ENCODE measurements around the gene C1QTNF1. TPM values are rescaled to one million over a fixed set of nuclear protein-coding genes. Genes with fewer than 3 reads are reported as not detected.

The C1QTNF1 gene
- total RNA-seq, 4 donors from 2014 or later: 58.8 to 135 (median 73.7) TPM

GRCh38 chr17:79006794-79007503, 17.0 kb upstream of the C1QTNF1 start:
- Histone ChIP-seq H3K27me3 (no peaks in the 10 kb centered on the region), H3K4me3 (replicated peaks in 1 of 3) (no peak overlapping the region), H3K36me3 (no peaks in the 10 kb centered on the region), H3K4me1 (peaks cover 30 to 35% of the 10 kb centered on the region in 2 donors), H3K9me3 (no peaks in the 10 kb centered on the region), H3K27ac (no peak overlapping the region)
- 87 to 88% methylated on average over 19 of the region's 19 CpGs for WGBS, 2 donors
- TF ChIP-seq CTCF (IDR thresholded peaks at IDR 0.05) (no peak), POLR2A (IDR thresholded peaks at IDR 0.05) (no peak)
- intact Hi-C loops (cut with DNase I): no loop called here
- DNase-seq: no peak

DNA sequence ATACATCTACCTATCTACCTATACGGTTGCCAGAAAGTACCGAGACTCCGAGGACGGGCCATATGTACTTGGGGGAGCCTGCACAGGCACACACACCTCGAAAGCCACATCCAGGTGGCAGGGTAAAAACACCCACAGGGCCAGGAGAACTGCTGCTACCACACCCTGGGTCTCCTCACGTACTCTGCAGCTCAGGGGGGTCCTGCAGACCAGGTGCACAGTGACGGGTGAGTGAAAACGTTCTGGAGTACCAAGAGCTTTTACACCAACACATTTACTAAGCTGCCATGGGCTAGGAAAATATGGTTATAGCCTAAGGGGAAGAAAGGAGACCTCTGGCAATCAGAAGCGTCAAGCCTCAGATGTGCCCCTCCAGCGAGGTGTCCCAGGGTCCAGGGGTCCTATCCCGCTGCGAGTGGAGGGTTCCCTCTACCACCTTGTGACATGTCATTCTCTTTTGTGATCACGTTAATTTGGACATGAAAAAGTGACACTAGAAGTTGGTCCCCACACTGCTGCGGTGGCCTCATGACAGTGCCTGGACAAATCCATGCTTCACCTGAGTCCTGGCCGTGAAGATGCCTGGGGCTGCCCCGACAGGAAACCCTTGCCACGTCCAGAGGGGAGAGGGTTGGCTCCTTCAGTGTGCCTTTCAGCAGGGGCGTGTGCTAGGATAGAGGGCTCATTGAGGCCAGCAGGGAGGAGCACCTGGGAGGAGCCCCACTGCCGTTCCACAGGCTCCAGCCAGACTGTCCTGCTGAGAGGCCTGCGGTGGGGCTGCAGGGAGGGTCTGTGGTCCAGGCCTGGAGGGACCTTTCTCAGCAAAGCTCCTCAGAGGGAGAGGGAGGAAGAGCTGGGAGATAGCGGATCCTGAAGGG, 16.2 kb upstream of the C1QTNF1 start:
- Histone ChIP-seq H3K36me3 (no peaks in the 10 kb centered on the region), H3K4me3 (replicated peaks in 1 of 3) (no peak overlapping the region), H3K9me3 (no peaks in the 10 kb centered on the region), H3K27me3 (no peaks in the 10 kb centered on the region), H3K4me1 (peaks cover 30 to 35% of the 10 kb centered on the region in 2 donors), H3K27ac (peak overlapping the region in 1 of 3 donors; percentile 86)
- DNase-seq: no peak
- intact Hi-C loops (cut with DNase I): no loop called here
- no peak for TF ChIP-seq POLR2A (IDR thresholded peaks at IDR 0.05)
- TF ChIP-seq CTCF (IDR thresholded peaks at IDR 0.05): no peak
- 87 to 94% methylated on average over 18 to 21 of the region's 21 CpGs for WGBS, 2 donors

DNA sequence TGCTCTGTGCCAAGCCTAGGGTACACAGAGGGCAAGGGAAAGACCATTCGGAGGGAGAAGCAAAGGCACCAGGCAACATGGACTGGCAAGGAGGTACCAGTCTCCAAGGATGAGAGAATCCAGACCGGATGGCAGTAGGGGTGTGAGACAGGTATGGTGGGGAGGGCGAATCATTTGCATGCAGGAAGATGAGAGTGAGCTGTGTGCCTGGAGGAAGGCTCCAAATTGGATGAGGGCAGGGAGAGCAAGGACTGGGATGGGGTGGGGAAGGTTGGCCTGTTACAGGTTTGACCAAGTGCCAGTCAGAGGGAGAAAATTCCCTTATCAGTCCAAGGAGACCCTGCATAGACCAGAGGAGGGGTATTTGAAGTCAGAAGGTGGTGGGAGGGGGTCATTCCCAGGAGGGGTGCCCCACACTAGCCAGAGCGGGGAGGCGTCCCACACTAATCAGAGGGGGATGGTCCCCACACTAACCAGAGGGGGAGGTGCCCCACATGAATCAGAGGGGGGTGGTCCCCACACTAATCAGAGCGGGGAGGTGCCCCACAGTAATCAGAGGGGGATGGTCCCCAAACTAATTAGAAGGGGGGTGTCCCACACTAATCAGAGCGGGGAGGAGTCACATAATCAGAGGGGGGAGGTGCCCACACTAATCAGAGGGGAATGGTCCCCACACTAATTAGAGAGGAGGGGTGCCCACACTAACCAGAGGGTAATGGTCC, 15.1 kb upstream of the C1QTNF1 start:
- Histone ChIP-seq H3K27ac (peak overlapping the region in 2 of 3 donors; percentile 71 to 86), H3K36me3 (no peaks in the 10 kb centered on the region), H3K27me3 (no peaks in the 10 kb centered on the region), H3K9me3 (no peaks in the 10 kb centered on the region), H3K4me3 (replicated peaks in 1 of 3) (peak overlapping the region; percentile 60 to 98 (median 79)), H3K4me1 (peaks cover 30 to 35% of the 10 kb centered on the region in 2 donors)
- DNase-seq: no peak
- intact Hi-C loops (cut with DNase I): no loop called here
- no peak for TF ChIP-seq CTCF (IDR thresholded peaks at IDR 0.05)
- TF ChIP-seq POLR2A (IDR thresholded peaks at IDR 0.05): no peak
- WGBS, 2 donors: 37 to 38% methylated on average over 7 of the region's 7 CpGs

DNA sequence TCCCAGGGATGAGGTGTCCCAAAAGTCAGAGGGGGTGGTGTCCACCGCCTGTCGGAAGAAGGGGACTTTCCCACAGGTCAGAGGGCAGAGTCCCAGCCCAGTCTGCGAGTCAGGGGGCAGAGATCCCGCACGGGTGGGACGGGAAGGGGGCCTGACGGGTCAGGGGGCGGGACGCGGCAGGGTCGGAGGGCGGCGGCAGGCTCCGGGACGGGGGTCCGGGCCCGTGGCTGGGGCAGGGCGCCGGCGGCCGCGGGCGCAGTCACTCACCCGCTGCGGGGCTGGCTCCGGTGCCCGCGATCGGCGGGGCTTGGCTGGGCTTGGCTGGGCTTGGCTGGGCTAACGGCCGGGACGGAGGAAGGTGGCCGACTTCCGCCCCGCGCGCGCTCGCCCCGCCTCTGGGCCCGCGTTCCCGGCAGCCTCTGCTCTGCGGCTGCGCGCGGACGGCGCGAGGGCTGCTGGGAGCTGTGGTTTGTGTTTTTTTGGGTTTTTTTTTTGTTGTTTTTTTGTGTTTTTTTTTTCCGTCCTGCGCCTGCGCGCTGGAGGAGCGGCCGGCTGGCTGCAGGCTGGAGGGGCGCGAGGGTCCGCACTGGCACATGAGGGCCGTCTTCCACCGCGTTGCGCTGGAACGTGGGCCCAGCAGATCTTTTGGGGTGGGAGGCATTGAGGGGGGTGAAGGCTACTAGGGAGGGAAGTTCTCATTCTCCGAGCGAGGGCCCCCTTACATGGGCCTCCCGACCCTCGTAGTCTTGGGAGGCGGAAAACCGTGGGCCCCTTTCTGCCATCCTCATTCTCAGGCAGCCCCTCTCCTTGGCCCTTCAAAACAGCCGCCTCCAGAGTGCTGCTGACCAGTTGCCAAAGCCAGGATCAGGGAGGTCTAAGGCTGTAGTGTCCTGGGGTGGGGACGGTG, 14.3 kb upstream of the C1QTNF1 start, which contains the start of gene CANT1:
Gene CANT1 (minus strand): TSS at position 368 of the 907 bp plus-strand sequence. CDS start 12,142 bp downstream, outside the sequence.
- intact Hi-C loops (cut with DNase I): no loop called here
- peak; percentile 83 for DNase-seq
- peaks cover 30 to 35% of the 10 kb centered on the region in 2 donors for H3K4me1 ChIP-seq
- no peaks in the 10 kb centered on the region for H3K9me3 ChIP-seq
- no peaks in the 10 kb centered on the region for H3K27me3 ChIP-seq
- H3K27ac ChIP-seq: peak within 1 kb of the TSS; percentile 56 to 86 (median 71)
- no peaks in the 10 kb centered on the region for H3K36me3 ChIP-seq
- H3K4me3 ChIP-seq (replicated peaks in 1 of 3): peak within 1 kb of the TSS; percentile 60 to 98 (median 79)
- WGBS, 2 donors: 0 to 1% methylated on average over 43 to 57 of the region's 73 CpGs
- TF ChIP-seq POLR2A (IDR thresholded peaks at IDR 0.05) (peak in 1 of 2 donors; percentile 67), CTCF (IDR thresholded peaks at IDR 0.05) (no peak)

All from thyroid gland (tissue), 4 donors.